NCI-H524 treated with DMSO at 0.1 percent for 48 hours (cell line): ENCODE data around the gene CARD18.

Source experiments
- DNase-seq: peaks from one replicate; lab custom pipeline; 2025; lab: John Stamatoyannopoulos, UW

Gene CARD18

GRCh38 chr11:105139669-105140068 lies at the start of gene CARD18:
TSS of gene CARD18 (minus strand) at chr11:105139769. CDS start at chr11:105139726, 43 bp downstream.
- no peak for DNase-seq

GRCh38 chr11:105183987-105184386 lies 44.4 kb upstream of the CARD18 start:
- no peak for DNase-seq

GRCh38 chr11:105183426-105183825 lies 43.9 kb upstream of the CARD18 start:
- no peak for DNase-seq

DNA sequence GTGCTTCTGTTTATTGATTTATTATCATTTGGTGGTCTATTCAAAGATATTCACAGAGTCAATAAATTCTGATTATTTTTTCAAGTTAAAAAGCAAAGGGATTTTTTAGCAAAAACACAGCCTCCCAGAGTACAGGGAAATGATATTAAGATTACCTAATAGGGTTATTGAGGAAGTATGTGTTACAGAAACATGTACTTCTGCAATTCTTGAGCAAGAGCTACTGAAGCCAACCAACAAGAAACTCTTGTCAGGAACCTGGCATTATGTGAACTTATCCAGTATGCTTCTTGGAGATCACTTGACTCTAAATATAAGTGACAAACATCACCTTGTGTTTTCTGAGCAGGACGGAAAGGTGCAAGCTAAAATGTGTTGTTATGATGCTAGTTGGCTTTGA lies 42.0 kb upstream of the CARD18 start:
- no peak for DNase-seq

DNA sequence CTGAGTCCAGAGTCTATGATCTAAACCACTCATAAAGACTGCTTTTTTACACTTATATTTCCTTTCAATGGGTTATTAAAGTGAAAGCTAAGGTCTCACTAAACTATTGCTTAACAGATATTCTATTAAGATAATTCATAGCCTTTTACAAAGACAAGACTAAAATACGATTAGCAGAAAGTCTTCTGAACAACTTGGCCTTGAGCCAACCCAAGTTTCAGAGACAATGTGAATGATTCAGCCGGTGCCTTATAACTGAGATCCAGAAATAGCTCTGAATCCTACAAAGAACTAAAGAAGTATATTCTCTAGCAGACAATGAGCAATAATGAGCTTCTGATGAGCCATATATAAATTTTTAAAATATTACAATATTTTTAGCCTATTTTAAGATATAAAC lies 41.5 kb upstream of the CARD18 start:
- DNase-seq = no peak

- DNase-seq = no peak
Observed at GRCh38 chr11:105179542-105180278, 40.1 kb upstream of the CARD18 start.

DNA sequence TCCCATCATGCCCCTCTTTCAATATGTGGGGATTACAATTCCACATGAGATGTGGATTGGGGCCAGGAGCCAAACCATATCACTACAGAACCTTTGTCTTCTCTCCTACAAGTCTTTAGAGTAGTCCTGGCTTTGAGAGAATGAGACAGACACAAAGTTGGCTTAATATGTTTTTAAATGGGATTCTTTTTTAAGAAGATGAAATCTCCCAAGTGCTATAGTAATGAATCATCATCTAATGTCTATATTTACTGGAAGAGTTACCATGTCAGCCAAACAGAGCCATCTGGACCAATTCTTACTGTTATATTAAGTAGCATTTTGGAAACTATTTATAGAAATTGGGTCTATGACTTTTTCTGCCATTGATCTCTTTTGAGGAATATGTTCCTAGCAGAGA lies 38.1 kb upstream of the CARD18 start:
- DNase-seq = no peak

- DNase-seq = no peak
Observed at GRCh38 chr11:105168457-105168856, 28.9 kb upstream of the CARD18 start.

DNA sequence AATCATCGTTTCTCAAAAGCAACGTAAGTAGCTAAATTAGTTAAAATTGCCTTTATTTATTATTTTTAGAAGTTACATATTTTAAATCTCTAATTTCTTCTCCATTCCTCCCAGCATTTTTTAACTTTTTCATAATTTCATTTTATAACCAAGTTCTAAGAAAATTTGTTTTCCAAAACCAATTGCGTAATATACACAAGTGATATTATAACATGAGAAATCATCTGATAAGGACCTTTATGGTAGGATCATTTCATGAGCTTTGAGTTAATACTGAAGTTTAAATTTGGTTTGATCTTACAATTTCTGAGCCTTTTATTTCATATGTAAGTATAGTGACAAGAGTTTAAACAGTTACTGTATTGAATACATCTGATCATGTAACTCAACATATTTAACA lies 27.7 kb upstream of the CARD18 start:
- no peak for DNase-seq

- no peak for DNase-seq
Observed at GRCh38 chr11:105164208-105164607, 24.6 kb upstream of the CARD18 start.

DNA sequence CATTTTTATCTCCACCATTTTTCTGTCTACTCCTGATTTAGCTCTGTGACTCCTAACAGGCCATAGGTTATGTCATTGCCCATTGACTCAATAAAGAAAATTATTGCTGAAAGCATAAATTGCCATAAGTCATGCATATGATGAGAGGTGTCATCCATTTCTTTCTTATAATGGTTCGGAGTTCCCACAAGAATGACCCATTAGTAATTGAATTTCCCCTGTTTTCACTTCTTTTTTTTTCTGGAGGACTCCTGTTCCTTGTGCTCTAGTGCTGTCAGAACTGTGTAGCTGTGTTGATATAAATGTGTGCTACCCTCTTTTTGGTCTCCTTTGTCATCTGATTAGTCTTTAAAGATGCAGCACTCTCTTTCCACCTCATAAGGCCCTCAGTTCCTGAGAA lies 22.9 kb upstream of the CARD18 start:
- DNase-seq = no peak

DNA sequence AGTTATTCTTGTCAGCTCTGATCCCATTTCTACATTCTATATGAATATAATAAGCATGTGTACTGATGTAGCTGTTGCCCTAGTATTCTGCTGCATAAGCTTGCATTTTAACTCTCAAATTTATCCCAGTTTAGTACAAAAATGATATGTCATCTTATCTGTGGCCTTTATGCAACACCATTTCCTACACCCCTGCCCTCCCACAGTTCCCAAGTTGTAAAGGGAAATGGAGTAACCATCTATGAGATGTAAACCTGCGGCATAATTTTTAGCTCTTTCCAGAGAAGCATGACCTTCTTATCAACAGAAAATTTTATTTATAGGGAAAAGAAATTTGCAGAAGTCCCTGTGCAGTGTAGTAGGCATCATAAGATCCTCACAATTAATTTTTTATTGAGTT lies 18.9 kb upstream of the CARD18 start:
- DNase-seq = no peak

GRCh38 chr11:105156720-105157119 lies 17.2 kb upstream of the CARD18 start:
- no peak for DNase-seq

DNA sequence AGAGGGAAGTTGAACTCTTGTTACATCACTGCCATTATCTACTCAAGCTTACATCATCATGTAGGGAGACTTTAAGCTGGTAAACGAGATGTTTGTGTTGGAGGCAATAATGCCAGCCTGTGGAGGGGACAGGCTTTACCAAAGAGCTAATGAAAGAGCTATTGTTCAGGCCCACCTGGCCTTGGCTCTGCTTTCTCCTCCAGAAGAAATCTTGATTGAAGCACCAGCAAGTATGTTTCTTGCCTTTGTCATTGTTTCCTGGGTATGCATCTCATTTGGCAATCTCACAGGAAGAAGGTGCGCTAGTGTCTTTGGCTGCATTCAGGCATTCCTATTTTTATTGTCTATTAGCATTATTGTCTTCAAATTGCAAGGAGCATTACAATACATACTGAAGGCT lies 16.7 kb upstream of the CARD18 start:
- DNase-seq = no peak

DNA sequence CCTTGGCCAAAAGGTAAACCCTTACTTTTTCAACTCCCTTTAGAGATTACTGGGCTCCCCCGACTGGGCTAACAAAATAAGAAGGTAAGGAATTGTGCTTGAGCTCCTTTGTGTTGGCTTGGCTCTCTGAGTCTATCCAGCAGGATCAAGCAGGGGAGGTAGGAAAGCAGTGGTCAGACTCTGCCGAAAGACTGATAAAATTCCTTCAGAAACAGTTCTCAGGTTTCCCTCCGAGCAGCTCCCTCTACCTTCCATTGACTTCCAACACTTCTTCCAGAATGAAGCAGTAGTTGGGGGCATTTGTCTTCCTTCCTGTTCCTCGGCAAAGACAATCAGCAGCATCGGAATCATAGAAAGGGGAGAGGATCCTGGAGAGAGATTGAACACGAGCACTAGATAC lies 16.1 kb upstream of the CARD18 start:
- DNase-seq = no peak

GRCh38 chr11:105153392-105153791 lies 13.8 kb upstream of the CARD18 start:
- no peak for DNase-seq

- no peak for DNase-seq
Observed at GRCh38 chr11:105152560-105152959, 13.0 kb upstream of the CARD18 start.

DNA sequence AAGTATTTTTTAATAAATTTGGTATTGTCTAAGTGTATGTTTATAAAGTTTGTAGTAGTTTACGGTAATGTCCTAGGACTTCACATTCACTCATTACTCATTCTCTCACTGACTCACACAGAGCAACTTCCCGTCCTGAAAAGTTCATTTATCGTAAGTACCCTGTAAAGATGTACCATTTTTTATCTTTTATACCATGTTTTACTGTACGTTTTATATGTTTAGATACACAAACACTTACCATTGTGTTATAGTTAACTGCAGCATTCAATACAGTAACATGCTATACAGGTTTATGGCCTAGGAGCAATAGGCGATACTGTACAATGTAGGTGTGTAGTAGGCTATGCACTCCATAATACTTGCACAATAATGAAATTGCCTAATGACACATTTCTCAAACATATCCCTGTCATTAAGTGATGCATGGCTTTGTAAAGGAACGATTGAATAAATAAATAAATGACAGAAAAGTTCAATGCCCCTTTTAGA lies 12.5 kb upstream of the CARD18 start:
- DNase-seq = no peak

DNA sequence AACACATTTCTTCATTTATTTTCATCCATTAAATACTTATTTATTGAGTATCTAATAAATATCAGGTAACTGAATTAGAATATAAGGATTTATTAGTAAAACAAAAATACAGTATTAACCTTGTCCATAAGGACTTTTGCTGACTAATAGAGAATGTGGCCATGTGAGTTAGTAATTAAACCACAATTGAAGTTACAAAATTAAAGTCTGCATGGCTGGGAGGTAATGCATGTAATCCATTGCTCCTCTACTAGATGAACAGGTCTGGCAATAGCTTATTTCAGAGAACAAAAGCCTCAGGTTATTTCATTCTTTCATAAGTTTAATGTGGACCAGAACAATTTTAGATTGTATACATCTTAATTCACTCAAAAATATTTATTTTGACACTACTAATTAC lies 9.9 kb upstream of the CARD18 start:
- no peak for DNase-seq

DNA sequence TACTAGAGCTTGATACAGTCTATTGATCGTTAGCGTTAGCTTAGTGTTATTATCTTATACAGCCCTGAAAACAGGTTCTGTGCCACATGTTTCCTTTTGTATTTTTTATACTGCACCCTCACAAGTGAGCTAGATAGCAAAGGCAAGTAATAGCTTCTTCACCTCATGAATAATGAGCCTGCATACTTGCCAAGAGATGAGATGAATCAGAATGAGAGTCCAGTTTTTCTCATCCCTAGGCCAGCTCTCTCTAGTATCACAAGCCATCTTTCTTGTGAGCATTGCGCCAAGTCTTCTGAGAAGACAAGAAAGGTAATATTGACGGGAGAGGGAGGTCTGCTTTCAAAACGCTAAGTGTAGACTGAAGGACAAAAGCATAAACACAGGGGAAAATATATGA lies 8.7 kb upstream of the CARD18 start:
- no peak for DNase-seq

DNA sequence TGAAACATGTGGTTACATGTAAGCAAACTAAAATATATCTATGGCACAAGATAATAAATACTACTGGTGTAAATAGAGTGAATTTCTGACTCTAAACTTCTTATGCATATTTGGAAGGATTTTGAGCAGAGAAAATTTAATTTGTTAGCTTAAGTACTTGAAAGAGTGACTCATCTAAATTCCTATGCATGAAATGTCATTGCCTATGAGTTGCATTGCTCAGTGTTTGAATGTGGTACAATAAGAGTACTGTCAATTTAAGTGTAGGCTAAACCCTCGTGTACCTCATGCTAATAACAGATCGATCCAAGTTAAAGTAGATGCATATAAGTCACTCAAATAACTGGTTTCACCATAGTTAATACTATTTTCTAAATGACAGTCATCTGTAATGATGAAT lies 5.3 kb upstream of the CARD18 start:
- no peak for DNase-seq

DNA sequence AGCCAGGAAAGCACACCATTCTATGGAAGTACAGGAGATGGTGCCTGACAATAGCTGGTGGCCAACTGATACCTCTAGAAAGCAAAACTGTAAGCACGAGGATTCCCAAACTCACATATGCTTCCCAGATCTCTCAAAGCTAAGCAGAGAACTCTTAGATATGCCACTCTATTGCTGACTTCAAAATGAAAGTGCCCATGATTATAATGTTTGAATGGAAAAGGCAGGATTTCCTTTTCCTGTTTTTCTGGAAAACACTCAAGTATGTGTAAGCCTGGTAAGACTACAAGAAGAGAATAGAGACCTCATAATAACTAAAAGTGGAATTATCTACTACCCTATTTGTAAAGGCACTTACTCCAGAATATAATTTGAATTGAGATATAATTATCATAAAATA lies 2.6 kb upstream of the CARD18 start:
- no peak for DNase-seq

- no peak for DNase-seq
Observed at GRCh38 chr11:105137286-105137685, 2.3 kb downstream of the CARD18 start.

- DNase-seq = no peak
Observed at GRCh38 chr11:105135883-105136282, 3.7 kb downstream of the CARD18 start.
